Putamen (tissue), 1 donor: Measurements from ENCODE around the gene KIAA0930.

Experiments
- DNase-seq: peaks from one replicate; pipeline ENCODE4 v3.0.0-alpha.2; 2016; ENCODE audit warnings: low spot score

The KIAA0930 gene

DNA sequence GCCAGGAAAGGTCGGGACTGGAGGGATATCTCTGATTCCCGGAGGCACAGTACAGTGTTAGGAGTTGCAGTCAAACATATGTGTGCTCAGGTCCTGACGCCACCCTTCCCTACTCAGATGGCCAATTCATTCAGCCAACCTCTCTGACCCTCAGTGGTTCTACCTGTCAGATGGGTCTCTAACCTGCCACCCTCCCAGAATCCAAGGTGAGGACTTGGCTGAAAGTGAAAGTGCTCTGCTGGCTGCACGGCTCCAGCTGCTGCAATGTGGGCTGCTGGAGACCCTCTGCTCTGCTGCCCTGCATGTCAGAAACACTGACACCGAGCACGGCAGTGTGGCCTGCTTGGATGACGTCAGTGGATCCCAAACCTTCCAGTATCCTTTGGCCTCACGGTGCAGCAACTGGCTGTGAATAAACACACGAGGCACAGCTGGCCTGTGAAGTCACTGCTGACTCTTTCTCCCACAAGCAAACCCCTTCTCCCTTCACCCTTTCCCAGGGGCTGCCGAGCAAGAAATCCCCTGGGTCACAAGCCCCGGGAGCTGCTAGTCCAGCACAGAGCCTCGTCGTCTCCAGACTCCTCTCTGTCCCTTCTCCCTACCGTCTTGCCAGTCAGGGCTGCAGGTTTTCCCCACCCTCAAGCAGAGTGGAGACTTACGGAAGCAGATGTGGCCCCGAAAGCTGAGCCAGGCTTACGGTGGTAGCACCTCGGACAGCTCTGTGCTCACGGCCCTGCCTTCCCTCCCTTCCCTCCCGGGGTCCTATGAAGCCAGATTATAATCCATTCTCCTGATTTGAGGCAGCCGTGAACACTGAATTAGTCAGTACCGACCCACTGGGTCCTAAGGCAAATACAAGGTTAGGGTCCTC, 24.3 kb downstream of the KIAA0930 start:
- DNase-seq: no peak

DNA sequence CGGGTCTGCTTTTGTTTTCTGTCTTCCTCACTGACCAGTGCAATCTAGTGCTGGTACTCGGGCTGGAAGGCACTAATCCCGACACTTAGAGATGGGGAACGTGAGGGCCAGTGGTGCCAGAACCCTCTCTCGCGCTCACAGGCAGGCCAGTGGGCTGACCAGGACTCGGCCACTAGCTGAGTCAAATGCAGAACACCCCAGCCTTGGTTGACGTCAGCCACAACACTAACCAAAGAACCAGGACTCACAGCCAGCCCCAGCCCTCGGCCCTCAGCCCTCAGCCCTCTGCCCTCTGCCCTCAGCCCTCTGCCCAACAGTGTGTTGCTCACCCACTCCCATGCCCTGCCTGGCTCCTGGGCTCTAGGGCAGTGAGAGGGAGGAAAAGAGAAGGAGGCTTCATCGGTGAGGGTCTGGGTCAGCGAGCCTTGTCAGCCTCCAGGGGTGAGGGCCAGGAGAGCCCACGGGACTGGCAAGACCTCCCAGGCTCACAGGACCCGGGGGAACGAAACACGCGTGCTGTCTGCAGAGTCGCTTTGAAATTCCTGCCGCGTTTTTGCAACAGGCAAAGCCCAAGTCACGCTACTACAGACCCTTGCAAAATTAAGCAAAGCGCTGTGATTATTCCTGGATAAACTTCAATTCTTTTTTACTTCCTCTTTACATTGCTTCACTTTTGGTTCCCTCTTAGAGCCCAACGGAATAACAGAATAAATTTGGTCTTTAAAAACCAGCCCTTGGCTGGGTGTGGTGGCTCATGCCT, 27.5 kb downstream of the KIAA0930 start:
- DNase-seq: no peak

DNA sequence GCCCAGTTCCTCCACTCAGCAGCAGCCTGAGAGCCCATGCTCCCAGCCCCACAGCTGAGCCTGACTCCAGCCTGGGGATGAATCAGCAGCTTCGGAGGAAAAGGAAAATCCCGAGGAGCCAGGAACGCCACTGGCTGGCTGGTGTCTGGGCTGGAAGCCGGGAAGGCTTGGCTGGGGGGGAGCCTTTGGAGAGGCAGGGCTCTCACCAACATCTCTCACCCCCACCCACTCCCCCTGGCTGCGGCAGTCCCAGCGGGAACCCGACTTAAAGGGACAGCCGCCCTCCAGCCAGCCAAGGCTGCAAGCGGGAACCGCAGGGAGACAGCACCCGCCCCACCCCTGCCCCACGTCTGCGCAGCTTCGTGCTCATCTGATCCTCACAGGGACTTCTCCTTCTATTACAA, 28.4 kb downstream of the KIAA0930 start:
- DNase-seq: peak; percentile 96

DNA sequence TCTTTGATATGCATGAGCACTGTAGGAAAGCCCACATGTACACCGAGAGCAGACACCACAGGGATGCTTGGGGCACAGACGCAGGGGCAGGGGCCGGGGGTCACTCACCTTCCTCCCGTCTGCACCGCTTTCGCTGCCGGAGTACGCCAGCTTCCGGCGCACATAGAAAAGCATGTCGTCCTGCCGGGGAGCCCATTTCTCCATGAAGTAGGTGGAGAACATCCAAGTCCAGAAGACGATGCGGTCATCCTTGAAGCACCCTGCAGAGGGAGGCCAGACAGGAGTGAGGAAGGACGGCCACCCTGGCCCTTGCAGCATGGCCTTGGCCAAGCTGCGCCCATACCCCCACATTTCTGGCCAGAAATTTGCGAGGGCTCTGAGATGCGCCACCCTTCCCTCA, 28.8 kb downstream of the KIAA0930 start:
- DNase-seq: no peak

DNA sequence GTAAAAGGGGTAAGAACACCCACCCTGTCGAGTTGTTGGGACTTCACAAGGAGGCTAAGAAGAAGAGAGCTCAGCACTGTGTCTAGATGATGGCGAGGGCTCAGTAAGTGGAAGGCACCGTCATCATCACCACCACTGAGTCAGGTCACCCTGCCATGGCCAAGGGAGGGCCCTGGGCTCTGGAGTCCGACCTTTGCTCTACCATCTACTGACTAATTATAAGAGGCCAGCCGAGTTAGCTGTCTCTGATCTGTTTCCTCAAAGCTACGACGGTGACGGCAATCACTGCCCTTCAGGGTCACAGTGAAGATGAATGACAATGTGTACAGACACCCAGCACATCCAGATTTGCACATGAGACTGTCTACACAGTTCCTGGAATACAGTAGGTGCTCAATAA, 29.3 kb downstream of the KIAA0930 start:
- DNase-seq: no peak

DNA sequence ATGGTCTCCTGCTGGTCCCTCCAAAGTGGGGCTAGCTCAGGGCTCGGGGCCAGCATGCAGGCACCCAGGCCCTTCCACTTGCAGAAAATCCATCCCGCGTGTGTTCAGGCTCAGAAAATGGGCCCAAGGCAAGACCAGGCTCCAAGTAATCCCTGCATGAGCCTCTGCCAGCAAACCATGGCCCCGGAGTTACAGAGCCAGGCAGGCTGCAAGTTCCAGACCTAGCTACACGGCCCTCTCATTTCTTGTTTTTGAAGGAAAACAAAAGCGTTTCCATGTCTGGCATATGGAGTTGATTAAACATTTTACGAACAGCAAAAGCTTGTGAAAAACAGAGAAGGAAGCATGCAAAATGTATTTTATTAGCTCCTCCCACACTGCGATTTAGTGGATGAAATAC, 29.7 kb downstream of the KIAA0930 start:
- no peak for DNase-seq

DNA sequence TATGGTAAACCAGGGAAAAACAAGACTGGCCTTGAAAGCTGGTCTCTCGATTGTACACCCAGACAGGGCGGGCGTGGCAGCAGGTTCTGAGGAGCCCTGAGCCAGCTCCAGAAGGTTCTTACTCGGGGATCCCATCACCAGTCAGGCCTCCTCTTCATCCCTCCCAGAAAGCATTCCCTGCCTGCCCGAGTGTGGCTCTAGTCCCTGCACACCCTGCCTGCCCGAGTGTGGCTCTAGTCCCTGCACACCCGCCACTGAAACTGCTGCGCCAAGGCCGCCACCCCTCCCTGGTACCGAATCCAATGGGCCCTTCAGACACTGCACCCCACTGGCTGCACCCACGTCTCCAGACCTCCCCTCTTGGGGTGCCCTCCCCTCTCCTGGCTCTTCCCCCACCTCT, 30.1 kb downstream of the KIAA0930 start:
- no peak for DNase-seq

DNA sequence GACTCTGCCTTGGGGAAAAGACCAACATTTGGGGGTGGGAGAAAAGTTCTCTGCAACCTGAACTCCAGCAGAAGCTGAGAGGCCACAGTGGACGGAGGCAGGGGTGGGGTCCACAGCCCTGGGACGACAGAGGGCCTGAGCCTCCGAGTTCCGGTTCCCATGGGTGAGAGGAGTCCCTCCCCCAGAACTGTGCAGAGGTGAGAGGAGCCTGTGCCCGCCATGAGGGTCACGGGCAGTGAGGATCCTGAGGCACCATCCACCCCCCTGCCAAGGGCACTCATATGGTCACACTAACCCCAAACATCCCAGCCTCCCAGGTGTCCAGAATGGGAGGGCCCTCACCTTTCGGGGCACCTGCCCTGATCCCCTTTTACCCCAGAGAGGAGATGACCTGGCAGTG, 30.5 kb downstream of the KIAA0930 start:
- no peak for DNase-seq

DNA sequence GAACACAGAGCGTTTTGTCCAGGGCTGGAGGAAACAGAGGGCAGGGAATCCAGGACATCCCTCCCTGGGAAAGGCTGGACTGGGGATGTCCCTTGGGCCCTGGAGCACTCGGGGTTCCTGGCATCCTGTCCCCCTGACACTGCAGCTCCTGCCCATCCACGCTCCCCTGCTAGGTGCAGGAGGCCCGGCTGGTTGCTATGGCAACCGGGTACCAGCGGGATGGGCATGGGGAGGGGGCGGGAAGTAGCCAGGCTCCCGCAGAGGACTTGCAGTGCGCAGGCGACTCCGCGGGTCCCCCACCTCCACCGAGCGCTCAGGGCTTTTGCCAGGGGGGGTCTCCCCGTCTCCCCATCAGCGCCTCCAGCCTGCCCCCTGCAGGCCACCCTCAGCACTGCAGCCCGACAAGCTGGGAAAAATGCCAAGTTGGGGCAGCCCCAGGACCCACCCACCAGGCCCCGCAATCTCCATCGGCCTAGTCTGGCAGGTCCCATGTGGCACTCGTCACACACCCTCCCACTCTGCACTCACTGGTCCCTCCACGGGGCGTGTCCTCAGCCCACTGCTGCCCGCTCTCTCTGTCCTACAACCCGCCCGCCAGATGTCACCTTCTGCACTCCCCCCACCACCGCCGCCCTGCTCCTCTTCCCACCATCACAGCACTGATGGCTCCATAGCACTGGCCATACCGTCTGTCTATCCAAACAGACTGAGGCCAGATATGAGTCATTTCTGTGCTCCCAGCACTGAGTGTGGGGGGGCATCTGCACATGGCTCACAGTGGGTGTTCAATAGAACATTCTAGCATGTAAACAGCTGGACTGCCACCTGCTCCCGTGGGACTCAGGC, 31.5 kb downstream of the KIAA0930 start:
- peak; percentile 80 for DNase-seq

DNA sequence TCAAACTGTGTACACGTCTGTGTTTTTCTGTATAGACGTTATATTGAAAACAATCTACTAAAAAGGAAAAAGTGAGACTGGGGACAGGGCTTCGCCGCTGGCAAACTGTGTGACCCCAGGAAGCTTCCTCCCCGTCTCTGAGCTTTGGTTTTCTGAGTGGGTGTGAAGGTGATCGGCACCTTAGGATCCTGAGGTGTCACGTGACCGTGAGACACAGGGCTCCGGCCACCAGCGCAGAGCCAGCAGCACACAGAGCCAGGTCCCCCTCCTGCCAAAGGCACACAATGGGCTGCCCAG, 32.0 kb downstream of the KIAA0930 start:
- no peak for DNase-seq

DNA sequence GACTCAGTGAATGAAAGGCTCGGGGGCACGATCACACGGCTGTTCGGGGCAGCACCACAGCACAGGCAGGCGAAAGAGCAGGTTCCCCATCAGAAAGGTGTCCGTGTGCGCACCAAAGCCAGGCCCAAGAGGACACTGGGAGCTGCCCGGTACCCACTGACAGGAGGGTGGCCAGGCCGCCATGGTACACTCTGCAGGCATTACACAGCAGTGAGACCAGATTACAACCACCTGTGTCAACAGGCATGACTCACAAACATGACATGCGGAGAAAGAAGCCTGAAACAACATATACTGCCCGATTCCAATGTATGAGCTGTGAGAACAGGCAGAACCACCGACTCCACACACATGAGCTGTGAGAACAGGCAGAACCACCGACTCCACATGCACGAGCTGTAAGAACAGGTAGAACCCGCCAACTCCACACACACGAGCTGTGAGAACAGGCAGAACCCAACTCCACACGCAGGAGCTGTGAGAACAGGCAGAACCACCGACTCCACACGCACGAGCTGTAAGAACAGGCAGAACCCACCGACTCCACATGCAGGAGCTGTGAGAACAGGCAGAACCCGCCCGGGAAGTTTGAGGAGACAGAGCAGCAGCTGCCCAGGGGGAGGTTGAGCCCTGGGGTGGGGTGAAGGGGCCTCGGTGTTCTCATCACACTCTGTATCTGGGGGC, 32.6 kb downstream of the KIAA0930 start:
- DNase-seq: no peak

DNA sequence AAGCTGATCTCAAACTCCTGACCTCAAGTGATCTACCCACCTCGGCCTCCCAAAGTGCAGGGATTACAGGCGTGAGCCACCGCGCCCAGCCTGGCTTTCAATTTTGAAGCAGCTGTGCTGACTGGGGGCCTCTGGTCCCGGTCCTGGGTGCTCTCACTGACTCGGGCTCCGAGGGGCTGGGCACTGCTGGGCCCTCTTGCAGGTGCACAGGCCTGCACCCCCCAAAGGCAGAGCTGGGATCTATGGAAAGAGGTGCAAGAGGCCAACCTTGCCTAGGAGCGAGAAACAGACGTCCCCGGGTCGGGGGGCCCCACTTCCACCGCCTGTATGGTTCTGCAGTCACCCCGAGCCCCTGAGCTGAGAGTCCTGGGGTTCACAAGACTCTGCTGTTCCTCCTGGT, 33.2 kb downstream of the KIAA0930 start:
- DNase-seq: no peak

DNA sequence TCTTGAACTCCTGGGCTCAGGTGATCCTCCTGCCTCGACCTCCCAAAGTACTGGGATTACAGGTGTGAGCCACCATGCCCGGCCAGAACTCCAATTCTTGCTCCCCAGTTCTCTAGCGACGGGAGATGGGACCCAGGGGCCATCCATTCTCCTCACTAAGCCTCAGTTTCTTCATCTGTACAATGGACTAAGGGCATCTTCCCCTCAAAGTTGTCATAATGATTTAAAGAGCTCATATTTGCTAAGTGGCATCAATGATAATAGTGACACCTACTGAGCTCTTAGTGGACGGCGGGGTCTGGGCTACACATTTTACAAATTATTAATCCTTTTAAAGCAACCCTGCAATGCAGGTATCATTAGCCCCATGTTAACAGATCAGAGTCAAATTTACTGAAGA, 34.5 kb downstream of the KIAA0930 start:
- no peak for DNase-seq

DNA sequence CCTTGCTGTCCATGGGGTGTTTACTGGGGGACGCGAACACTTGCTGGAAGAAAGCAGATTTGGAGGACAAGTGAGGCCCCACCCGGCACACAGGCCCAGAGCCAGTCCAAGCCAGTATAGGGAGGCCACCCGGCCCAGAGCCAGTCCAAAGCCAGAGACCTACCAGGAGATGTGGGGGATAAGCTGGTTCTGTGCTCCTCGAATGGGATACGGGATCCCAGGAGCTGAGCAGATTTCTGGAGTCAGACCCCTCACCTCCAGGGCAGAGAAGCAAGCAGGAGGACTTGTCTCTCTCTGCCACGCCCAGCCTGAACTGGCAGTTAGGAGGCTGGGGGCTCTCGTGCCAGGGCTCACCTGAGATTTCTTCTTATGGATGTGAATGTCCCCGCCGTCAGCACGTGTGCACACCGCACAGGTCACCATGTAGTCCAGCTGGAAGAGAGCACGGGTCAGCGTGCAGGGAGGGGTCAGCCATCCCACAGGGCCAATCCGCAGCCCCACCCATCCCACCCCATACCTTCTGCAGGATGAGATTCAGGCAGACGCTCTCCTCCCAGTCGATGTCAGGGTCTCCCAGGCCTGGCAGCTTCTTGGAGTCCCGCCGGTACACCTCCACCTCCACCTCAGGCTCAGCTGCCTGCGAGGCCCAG, 35.3 kb downstream of the KIAA0930 start:
- DNase-seq: no peak

DNA sequence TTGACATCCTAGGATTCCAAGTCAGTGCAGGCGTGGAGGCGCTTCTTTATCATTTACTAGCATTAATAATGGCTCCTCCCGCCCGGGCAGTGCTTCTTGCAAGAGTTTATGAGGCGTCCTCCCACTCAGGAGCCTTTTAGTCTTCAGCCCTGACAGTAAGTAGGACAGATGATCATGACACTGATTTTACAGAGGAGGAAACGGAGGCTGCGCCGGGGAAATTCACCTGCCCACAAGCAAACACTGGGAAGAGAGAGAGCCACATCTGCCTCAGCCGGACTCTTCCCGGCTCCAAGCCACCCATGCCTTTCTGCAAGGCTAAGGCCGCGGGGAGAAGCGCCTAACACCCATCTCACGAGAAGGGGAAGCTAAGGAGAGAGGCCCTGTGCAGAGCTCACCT, 35.9 kb downstream of the KIAA0930 start:
- DNase-seq: no peak

DNA sequence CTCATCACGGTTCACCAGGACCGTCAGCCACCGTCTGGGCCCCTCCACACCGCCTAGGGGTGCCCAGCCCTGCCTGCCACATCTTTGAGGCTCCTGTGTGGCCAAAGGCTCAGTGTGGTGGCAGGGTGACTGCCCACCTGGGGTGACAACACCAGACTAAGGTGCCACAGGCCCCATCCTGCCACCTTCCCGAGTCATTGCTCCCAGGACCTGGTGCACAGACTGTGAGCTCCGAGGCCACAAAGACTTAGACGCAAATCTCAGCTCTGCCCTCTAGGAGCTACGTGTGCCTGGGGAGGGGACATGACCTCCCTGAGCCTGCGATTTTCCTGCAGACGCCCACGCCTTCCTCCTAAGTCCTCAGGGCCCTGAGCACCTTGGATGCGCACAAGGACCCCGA, 36.5 kb downstream of the KIAA0930 start:
- DNase-seq: no peak

DNA sequence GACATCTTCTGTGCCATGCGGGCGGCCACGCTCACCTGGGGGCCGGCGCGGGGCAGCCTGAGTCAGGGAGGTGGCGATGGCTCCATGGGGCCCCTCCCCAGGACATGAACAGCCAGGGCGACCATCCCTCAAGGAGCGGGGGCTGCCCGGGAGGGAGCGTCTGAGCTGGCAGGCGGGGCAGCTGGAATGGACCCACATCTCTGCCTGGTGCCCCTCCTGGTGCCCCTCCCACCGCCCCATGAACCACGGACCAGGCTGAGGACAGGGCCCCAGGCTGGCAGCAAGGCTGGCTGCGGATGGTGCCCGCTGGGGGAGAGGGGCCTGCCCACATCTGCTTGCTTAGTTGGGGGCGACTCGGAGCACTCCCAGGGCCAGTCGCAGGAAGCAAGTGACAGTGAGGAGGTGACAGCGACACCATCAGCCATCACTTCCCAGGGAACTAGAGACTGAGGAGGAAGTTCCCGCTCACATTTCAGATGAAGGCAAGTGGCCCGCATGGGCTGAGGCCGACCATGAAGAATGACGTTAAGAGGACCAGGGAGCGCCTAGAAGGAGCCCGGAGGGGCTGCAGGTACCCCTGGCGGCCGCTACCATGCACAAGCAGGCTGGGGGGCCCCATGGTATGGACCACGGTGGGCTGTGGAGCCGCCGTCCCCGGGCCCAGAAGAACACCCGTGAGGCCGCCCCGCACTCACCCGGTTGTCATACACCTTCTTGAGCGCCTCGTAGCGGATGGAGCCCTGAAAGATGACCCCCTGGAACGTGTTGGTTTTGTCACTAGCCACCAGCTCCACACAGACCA, 37.3 kb downstream of the KIAA0930 start:
- no peak for DNase-seq

DNA sequence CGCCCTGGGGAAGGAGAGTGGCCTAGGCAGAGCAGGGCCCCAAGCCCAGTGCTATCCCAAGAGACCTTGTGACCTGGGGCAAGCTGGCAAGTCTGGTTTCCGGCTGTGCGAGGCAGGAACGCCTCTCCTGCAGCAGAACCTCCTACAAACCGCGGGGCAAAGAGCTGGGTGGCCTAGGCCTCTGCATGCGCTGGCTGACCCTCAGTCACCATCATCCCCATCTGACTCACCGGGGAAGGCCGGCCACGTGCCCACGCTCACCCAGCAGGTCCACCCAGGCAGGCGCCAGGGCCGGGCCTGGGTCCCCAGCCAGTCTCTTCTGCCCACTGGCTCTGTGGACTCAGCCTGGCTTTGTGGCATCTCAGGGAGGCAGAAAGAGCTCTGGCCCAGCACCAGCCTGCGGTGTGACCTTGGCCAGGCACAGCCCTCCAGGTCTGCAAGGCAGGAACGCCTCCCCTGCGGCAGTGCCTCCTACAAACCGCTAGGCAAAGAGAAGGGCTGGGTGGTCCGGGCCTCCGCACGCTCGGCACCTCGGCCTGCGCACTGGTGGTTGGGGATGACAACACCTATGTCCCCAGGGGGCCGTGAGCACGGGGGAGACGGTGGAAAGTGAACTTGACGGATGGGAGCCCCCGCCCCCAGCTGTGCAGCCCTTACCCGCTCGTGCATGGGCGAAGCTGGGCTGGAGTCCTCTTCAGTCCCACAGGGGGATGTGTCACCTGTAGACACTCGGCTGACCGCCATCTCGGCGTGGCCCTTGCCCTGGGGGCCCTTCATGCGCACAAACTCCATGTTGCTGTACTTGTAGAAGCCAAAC, 38.2 kb downstream of the KIAA0930 start:
- no peak for DNase-seq

DNA sequence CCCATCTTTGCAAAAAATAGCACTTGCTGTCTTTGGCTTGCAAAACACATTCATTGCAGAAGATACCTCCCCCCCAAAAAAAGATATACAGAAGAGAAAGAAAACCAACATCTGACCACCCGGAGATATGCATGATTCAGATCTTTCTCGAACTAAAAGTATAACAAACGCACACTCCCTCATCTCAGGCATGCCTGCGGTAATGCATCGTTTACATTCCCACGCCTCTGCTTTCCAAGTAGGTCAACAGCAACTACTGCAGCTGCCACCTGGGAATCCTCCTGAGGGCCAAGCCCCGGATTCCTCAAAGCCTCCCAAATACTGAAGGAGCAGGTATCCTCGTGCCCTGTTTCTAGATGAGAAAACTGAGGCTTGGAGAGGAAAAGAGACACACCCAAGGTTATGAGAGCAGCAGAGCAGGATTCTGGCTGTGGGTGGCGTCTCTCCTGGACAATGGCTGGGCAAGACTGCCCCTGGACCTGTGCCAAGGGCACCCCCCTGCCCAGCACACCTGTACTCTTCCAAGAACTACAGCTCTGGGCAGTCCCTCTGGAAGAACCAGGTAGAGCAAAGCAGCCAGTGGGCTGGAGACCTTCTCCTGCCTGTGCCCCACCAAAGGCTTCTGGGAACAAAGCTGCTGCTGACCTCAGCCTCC, 38.9 kb downstream of the KIAA0930 start:
- DNase-seq: no peak
